HepG2 (cell line): ENCODE results near the gene RAN. TPM values are rescaled to one million over a fixed set of nuclear protein-coding genes. Genes with fewer than 3 reads are reported as not detected.

Source experiments
- DNMT3B ChIP-seq: conservative IDR thresholded peaks from 2 replicates; pipeline ENCODE4 v1.6.1; 2016; ENCODE audit warnings: missing biosample characterization, control low read depth
- EHMT2 ChIP-seq: fragments of 200-600 bp; sonication (generic); IDR thresholded peaks from 2 replicates; pipeline ENCODE4 v1.7.0; 2017; ENCODE audit warnings: antibody characterized with exemption, low read depth, low read length, borderline replicate concordance
- JUN ChIP-seq: sonication (generic); formaldehyde crosslinking; IDR thresholded peaks from 2 replicates; pipeline ENCODE4 v1.4.0; 2020; ENCODE audit warnings: mild to moderate bottlenecking, missing genetic modification reagents
- MTA3 ChIP-seq: sonication (generic); formaldehyde crosslinking; IDR thresholded peaks from 2 replicates; pipeline ENCODE4 v1.4.0; 2020; ENCODE audit warnings: missing genetic modification reagents
- RCOR2 ChIP-seq: IDR thresholded peaks from 2 replicates; pipeline ENCODE4 v1.6.1; 2016; ENCODE audit warnings: missing biosample characterization, missing genetic modification reagents
- SMYD3 ChIP-seq: sonication (generic); formaldehyde crosslinking; IDR thresholded peaks from 2 replicates; pipeline ENCODE4 v1.8.1; 2023; ENCODE audit warnings: mild to moderate bottlenecking, missing genetic modification reagents
- SOX6 ChIP-seq, 2 experiments: fragments of 450-650 bp in 1 of 2; sonication (generic) in 1 of 2; formaldehyde crosslinking in 1 of 2; IDR thresholded peaks; 2 replicates each; pipeline versions ENCODE4 v1.4.0 to v1.6.1; 2017 to 2020; ENCODE audit warnings: antibody characterized with exemption in 1 of 2, mild to moderate bottlenecking in 1 of 2, missing genetic modification reagents in 1 of 2
- TP53 ChIP-seq: sonication (generic); formaldehyde crosslinking; conservative IDR thresholded peaks from 2 replicates; pipeline ENCODE4 v1.4.0; 2020; ENCODE audit warnings: missing genetic modification reagents
- YEATS4 ChIP-seq: sonication (generic); formaldehyde crosslinking; IDR thresholded peaks from 2 replicates; pipeline ENCODE4 v1.4.0; 2020; ENCODE audit warnings: missing genetic modification reagents, borderline replicate concordance
- ZMAT3 ChIP-seq: sonication (generic); formaldehyde crosslinking; conservative IDR thresholded peaks from 2 replicates; pipeline ENCODE4 v1.7.0; 2021; ENCODE audit warnings: missing genetic modification reagents
- ZNF430 ChIP-seq: sonication (generic); formaldehyde crosslinking; IDR thresholded peaks from 2 replicates; pipeline ENCODE4 v1.9.0; 2021; ENCODE audit warnings: mild to moderate bottlenecking, missing genetic modification reagents
- ZNF605 ChIP-seq: sonication (generic); formaldehyde crosslinking; IDR thresholded peaks from 2 replicates; pipeline ENCODE4 v1.8.0; 2022; ENCODE audit warnings: mild to moderate bottlenecking, missing genetic modification reagents
- ZNF644 ChIP-seq: IDR thresholded peaks from 2 replicates; pipeline ENCODE4 v1.6.1; 2016; ENCODE audit warnings: low read depth
- ZNF746 ChIP-seq: sonication (generic); formaldehyde crosslinking; IDR thresholded peaks from 2 replicates; pipeline ENCODE4 v1.8.0; 2022; ENCODE audit warnings: mild to moderate bottlenecking, missing genetic modification reagents
- ZNF792 ChIP-seq: IDR thresholded peaks from 2 replicates; pipeline ENCODE4 v1.6.1; 2016
- ZNF879 ChIP-seq: sonication (generic); formaldehyde crosslinking; IDR thresholded peaks from 2 replicates; pipeline ENCODE4 v1.8.1; 2023; ENCODE audit warnings: missing genetic modification reagents
- ZSCAN12 ChIP-seq: sonication (generic); formaldehyde crosslinking; IDR thresholded peaks from 2 replicates; pipeline ENCODE4 v1.9.0; 2021; ENCODE audit warnings: mild to moderate bottlenecking, missing genetic modification reagents
- ZSCAN21 ChIP-seq: sonication (generic); formaldehyde crosslinking; IDR thresholded peaks from 2 replicates; pipeline ENCODE4 v1.8.0; 2022; ENCODE audit warnings: mild to moderate bottlenecking, missing genetic modification reagents, moderate library complexity, borderline replicate concordance
- polyA plus RNA-seq, 8 experiments: library from polyadenylated mRNA; depleted of rRNA in 3 of 8; stranded (reverse) in 7 of 8; unstranded in 1 of 8; fragments of >200 nt; fragmentation: Illumina TruSeq in 4 of 8; extraction: Trizol in 4 of 8; gene quantifications; 2 replicates each; pipeline versions ENCODE4 v1.2.1 to v1.2.3, GENCODE V29; 2011 to 2016; ENCODE audit warnings: low read depth in 4 of 8, missing spikeins in 1 of 8, mixed read lengths in 1 of 8; ENCODE audit not compliant: insufficient read depth in 1 of 8
- total RNA-seq, 5 experiments: library from RNA; depleted of rRNA; stranded (reverse); fragments of >200 nt; fragmentation: Illumina TruSeq; extraction: Trizol; gene quantifications; 2 replicates each; pipeline ENCODE4 v1.2.3, GENCODE V29; 2016; ENCODE audit warnings: low read depth in 1 of 5
- TF ChIP-seq, protein P1 (sequence below): sonication (generic); formaldehyde crosslinking; IDR thresholded peaks from 2 replicates; pipeline ENCODE4 v1.4.0; 2020; ENCODE audit warnings: missing genetic modification reagents, borderline replicate concordance
- TF ChIP-seq, protein P2 (sequence below): sonication (generic); formaldehyde crosslinking; conservative IDR thresholded peaks from 2 replicates; pipeline ENCODE4 v1.4.0; 2020; ENCODE audit warnings: missing genetic modification reagents
- TF ChIP-seq, protein P3 (sequence below): IDR thresholded peaks from 2 replicates; pipeline ENCODE4 v1.6.1; 2016; ENCODE audit warnings: low read depth, control low read depth
- TF ChIP-seq, protein P4 (sequence below): sonication (generic); formaldehyde crosslinking; IDR thresholded peaks from 2 replicates; pipeline ENCODE4 v1.5.1; 2020; ENCODE audit warnings: missing genetic modification reagents, mild to moderate bottlenecking, borderline replicate concordance

The RAN gene
- total and polyA plus RNA-seq, 2 of the 13 experiments (the other 11 are each of a cell fraction or from before 2014, with no cell fraction given): 1,335 to 1,630 TPM

DNA sequence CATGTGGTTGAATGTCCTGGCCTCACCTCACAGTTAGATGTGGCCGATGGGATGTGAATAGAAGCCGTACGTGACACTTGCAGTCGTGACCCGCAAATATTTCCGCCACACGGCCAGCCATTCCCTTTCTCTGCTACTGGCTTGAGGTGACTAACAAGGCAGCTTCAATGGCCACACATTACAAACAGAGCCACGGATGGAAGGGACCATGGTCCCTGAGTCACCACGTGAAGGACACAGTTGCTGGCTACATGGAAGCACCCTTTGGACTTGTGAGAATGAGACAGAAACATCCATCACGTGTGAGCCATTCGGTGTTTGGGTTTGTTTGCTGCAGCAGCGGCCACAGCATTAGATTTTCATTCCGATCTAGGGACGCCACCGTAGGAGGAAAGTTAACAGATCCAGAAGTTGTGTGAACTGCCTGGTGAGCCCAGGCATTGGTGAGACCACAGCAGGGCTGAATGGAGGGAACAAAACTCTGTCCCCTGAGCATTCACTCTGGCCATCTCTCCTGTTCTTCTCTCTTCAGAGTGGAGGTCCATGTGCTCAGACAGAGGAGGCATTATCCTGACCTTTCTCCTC is 48.3 kb downstream of the RAN start (continued):
- TF ChIP-seq, protein P1, sequence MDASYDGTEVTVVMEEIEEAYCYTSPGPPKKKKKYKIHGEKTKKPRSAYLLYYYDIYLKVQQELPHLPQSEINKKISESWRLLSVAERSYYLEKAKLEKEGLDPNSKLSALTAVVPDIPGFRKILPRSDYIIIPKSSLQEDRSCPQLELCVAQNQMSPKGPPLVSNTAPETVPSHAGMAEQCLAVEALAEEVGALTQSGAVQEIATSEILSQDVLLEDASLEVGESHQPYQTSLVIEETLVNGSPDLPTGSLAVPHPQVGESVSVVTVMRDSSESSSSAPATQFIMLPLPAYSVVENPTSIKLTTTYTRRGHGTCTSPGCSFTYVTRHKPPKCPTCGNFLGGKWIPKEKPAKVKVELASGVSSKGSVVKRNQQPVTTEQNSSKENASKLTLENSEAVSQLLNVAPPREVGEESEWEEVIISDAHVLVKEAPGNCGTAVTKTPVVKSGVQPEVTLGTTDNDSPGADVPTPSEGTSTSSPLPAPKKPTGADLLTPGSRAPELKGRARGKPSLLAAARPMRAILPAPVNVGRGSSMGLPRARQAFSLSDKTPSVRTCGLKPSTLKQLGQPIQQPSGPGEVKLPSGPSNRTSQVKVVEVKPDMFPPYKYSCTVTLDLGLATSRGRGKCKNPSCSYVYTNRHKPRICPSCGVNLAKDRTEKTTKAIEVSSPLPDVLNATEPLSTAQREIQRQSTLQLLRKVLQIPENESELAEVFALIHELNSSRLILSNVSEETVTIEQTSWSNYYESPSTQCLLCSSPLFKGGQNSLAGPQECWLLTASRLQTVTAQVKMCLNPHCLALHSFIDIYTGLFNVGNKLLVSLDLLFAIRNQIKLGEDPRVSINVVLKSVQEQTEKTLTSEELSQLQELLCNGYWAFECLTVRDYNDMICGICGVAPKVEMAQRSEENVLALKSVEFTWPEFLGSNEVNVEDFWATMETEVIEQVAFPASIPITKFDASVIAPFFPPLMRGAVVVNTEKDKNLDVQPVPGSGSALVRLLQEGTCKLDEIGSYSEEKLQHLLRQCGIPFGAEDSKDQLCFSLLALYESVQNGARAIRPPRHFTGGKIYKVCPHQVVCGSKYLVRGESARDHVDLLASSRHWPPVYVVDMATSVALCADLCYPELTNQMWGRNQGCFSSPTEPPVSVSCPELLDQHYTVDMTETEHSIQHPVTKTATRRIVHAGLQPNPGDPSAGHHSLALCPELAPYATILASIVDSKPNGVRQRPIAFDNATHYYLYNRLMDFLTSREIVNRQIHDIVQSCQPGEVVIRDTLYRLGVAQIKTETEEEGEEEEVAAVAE (CRISPR knock-in tag): peak; percentile 44; the same call in 1 of the 2 replicates
- TF ChIP-seq ZSCAN21 (CRISPR knock-in tag): 0 out of 2 replicates have a peak, but pooled peaks have one; percentile 75
- peak; percentile 57; the same call in 1 of the 2 replicates for TF ChIP-seq ZNF430 (CRISPR knock-in tag)
- TF ChIP-seq, protein P2, sequence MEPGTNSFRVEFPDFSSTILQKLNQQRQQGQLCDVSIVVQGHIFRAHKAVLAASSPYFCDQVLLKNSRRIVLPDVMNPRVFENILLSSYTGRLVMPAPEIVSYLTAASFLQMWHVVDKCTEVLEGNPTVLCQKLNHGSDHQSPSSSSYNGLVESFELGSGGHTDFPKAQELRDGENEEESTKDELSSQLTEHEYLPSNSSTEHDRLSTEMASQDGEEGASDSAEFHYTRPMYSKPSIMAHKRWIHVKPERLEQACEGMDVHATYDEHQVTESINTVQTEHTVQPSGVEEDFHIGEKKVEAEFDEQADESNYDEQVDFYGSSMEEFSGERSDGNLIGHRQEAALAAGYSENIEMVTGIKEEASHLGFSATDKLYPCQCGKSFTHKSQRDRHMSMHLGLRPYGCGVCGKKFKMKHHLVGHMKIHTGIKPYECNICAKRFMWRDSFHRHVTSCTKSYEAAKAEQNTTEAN (CRISPR knock-in tag): peak; percentile 65
- TF ChIP-seq ZNF879: no peak
- TF ChIP-seq RCOR2 (CRISPR knock-in tag): peak; percentile 40; the same call in 1 of the 2 replicates
- TF ChIP-seq ZNF746 (CRISPR knock-in tag): 0 out of 2 replicates have a peak, but pooled peaks have one; percentile 26
- 0 out of 2 replicates have a peak, but pooled peaks have one; percentile 40 for TF ChIP-seq DNMT3B (CRISPR knock-in tag)
- 0 out of 2 replicates have a peak, but pooled peaks have one; percentile 15 for TF ChIP-seq ZSCAN12 (CRISPR knock-in tag)
- TF ChIP-seq MTA3 (CRISPR knock-in tag): no peak
- TF ChIP-seq ZNF605 (CRISPR knock-in tag): peak; percentile 54; the same call in 1 of the 2 replicates
- TF ChIP-seq ZMAT3 (CRISPR knock-in tag): peak; percentile 48; the same call in 1 of the 2 replicates
- 0 out of 2 replicates have a peak, but pooled peaks have one; percentile 34 for TF ChIP-seq SMYD3 (CRISPR knock-in tag)
- TF ChIP-seq, protein P3, sequence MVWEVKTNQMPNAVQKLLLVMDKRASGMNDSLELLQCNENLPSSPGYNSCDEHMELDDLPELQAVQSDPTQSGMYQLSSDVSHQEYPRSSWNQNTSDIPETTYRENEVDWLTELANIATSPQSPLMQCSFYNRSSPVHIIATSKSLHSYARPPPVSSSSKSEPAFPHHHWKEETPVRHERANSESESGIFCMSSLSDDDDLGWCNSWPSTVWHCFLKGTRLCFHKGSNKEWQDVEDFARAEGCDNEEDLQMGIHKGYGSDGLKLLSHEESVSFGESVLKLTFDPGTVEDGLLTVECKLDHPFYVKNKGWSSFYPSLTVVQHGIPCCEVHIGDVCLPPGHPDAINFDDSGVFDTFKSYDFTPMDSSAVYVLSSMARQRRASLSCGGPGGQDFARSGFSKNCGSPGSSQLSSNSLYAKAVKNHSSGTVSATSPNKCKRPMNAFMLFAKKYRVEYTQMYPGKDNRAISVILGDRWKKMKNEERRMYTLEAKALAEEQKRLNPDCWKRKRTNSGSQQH (CRISPR knock-in tag): 0 out of 2 replicates have a peak, but pooled peaks have one; percentile 39
- peak; percentile 70; the same call in 1 of the 2 replicates for TF ChIP-seq YEATS4 (CRISPR knock-in tag)
- TF ChIP-seq SOX6 (IDR thresholded peaks at IDR 0.05): no peak
- peak; percentile 74 for TF ChIP-seq SOX6 (CRISPR knock-in tag; IDR thresholded peaks at IDR 0.05)
- TF ChIP-seq, protein P4, sequence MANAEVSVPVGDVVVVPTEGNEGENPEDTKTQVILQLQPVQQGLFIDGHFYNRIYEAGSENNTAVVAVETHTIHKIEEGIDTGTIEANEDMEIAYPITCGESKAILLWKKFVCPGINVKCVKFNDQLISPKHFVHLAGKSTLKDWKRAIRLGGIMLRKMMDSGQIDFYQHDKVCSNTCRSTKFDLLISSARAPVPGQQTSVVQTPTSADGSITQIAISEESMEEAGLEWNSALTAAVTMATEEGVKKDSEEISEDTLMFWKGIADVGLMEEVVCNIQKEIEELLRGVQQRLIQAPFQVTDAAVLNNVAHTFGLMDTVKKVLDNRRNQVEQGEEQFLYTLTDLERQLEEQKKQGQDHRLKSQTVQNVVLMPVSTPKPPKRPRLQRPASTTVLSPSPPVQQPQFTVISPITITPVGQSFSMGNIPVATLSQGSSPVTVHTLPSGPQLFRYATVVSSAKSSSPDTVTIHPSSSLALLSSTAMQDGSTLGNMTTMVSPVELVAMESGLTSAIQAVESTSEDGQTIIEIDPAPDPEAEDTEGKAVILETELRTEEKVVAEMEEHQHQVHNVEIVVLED (CRISPR knock-in tag): no peak
- TF ChIP-seq TP53 (CRISPR knock-in tag): no peak
- TF ChIP-seq JUN (CRISPR knock-in tag): peak; percentile 77
- TF ChIP-seq ZNF644 (CRISPR knock-in tag): peak; percentile 98
- peak; percentile 68; the same call in 1 of the 2 replicates for TF ChIP-seq ZNF792 (CRISPR knock-in tag)
- TF ChIP-seq EHMT2: peak; percentile 34; the same call in 1 of the 2 replicates
